ENCODE measurements around the gene NPAS1. TPM values are rescaled to one million over a fixed set of nuclear protein-coding genes. Genes with fewer than 3 reads are reported as not detected.
"Not testable (repeated sequence)": the region's sequence is repeated elsewhere in the genome, so short reads cannot be mapped to it uniquely, and the experiment has no call there.

Gene NPAS1
- total RNA-seq, 1 donor from 2014 or later, result 3.6 TPM

- Mint-ChIP-seq H3K27ac (ENCODE audit: unreplicated experiment) (no peak overlapping the region), H3K9me3 (ENCODE audit: unreplicated experiment) (peaks cover 3% of the 10 kb centered on the region), H3K4me3 (ENCODE audit: unreplicated experiment) (peak overlapping the region; percentile 15), H3K27me3 (ENCODE audit: low read depth, unreplicated experiment) (no peaks in the 10 kb centered on the region), H3K4me1 (ENCODE audit: low read depth, unreplicated experiment) (no peaks in the 10 kb centered on the region), H3K36me3 (ENCODE audit: low read depth, unreplicated experiment) (peaks cover 3% of the 10 kb centered on the region)
- Histone ChIP-seq H3K27me3 (ENCODE audit: insufficient read depth, low read length) (peaks cover 2% of the 10 kb centered on the region), H4K20me1 (ENCODE audit: insufficient read depth, low read length) (peaks cover 28% of the 10 kb centered on the region), H3K36me3 (ENCODE audit: insufficient read depth, low read length) (no peaks in the 10 kb centered on the region), H3K4me3 (ENCODE audit: insufficient read depth, low read depth, low read length) (no peak overlapping the region), H3K9ac (ENCODE audit: low read length) (no peak overlapping the region), H2AFZ (ENCODE audit: low read depth, low read length) (no peak overlapping the region), H3K27ac (ENCODE audit: low read depth, low read length) (no peak overlapping the region), H3K9me3 (ENCODE audit: insufficient read depth, low read depth, low read length) (no peaks in the 10 kb centered on the region), H3K79me2 (ENCODE audit: insufficient read depth, low read length) (no peaks in the 10 kb centered on the region), H3K4me2 (ENCODE audit: low read length) (no peak overlapping the region), H3K4me1 (ENCODE audit: insufficient read depth, low read length) (peaks cover 12% of the 10 kb centered on the region)
- FAIRE-seq (no peak), DNase-seq (ENCODE audit: low read depth) (no peak)
- TF ChIP-seq EZH2 (IDR thresholded peaks at IDR 0.05; ENCODE audit: insufficient read depth, low read length), result no peak
- TF ChIP-seq CTCF (IDR thresholded peaks at IDR 0.05; ENCODE audit: insufficient read depth, low read depth, low read length), result no peak
Observed at GRCh38 chr19:47006496-47006895, 13.1 kb upstream of the NPAS1 start.

DNA sequence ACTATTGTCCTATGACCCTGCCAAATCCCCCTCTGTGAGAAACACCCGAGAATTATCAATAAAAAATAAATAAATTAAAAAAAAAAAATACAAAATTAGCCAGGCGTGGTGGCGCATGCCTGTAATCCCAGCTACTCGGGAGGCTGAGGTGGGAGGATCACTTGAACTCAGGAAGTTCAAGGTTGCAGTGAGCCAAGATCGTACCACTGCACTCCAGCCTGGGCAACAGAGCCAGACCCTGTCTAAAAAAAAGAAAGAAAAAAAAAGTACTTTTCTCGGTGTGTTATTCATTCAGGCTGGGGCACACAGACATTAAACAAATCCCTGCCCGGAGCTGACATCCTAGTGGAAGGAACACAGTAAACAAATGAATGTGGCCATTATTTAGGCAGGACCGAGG is 9.1 kb upstream of the NPAS1 start:
- FAIRE-seq; H3K27ac ChIP-seq (ENCODE audit: low read depth, low read length); H3K27ac Mint-ChIP-seq (ENCODE audit: unreplicated experiment); H2AFZ ChIP-seq (ENCODE audit: low read depth, low read length); H3K36me3 ChIP-seq (ENCODE audit: insufficient read depth, low read length); H3K9me3 ChIP-seq (ENCODE audit: insufficient read depth, low read depth, low read length); H3K79me2 ChIP-seq (ENCODE audit: insufficient read depth, low read length); H3K9me3 Mint-ChIP-seq (ENCODE audit: unreplicated experiment); H3K27me3 Mint-ChIP-seq (ENCODE audit: low read depth, unreplicated experiment); H3K9ac ChIP-seq (ENCODE audit: low read length); H3K36me3 Mint-ChIP-seq (ENCODE audit: low read depth, unreplicated experiment); DNase-seq (ENCODE audit: low read depth); H3K4me1 ChIP-seq (ENCODE audit: insufficient read depth, low read length); H4K20me1 ChIP-seq (ENCODE audit: insufficient read depth, low read length); H3K4me1 Mint-ChIP-seq (ENCODE audit: low read depth, unreplicated experiment); H3K27me3 ChIP-seq (ENCODE audit: insufficient read depth, low read length); H3K4me3 ChIP-seq (ENCODE audit: insufficient read depth, low read depth, low read length); H3K4me3 Mint-ChIP-seq (ENCODE audit: unreplicated experiment); H3K4me2 ChIP-seq (ENCODE audit: low read length): not testable (repeated sequence)

DNA sequence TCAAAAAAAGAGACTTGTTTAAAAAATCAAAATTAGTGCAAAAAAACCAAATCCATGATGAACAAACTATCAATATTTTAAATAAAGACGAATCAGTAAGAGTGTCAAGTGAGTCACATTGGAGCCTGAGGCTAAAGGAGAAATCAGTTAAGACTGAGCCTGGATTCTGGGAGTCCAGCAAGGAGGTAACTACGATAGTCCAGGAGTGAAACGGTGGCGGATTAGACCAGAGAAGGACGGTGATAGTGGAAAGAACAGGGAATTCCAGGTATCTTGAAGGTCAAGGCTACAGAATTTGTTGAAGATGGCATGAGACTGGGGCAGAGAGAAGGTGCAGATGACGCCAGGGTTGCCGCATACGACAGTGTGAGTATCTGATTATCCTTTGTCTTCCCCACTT is 7.0 kb upstream of the NPAS1 start:
- peak overlapping the region; percentile 46 for H3K9ac ChIP-seq (ENCODE audit: low read length)
- no peak for FAIRE-seq

More for the DNA sequence above, 7.0 kb upstream of the NPAS1 start:
- TF ChIP-seq EZH2 (IDR thresholded peaks at IDR 0.05; ENCODE audit: insufficient read depth, low read length) (no peak), CTCF (IDR thresholded peaks at IDR 0.05; ENCODE audit: insufficient read depth, low read depth, low read length) (no peak)
- Mint-ChIP-seq H3K27ac (ENCODE audit: unreplicated experiment) (peak overlapping the region; percentile 31), H3K27me3 (ENCODE audit: low read depth, unreplicated experiment) (no peaks in the 10 kb centered on the region), H3K4me1 (ENCODE audit: low read depth, unreplicated experiment) (no peaks in the 10 kb centered on the region), H3K9me3 (ENCODE audit: unreplicated experiment) (peaks cover 3% of the 10 kb centered on the region), H3K4me3 (ENCODE audit: unreplicated experiment) (no peak overlapping the region), H3K36me3 (ENCODE audit: low read depth, unreplicated experiment) (peaks cover 3% of the 10 kb centered on the region)
- Histone ChIP-seq H2AFZ (ENCODE audit: low read depth, low read length) (no peak overlapping the region), H3K27me3 (ENCODE audit: insufficient read depth, low read length) (no peaks in the 10 kb centered on the region), H3K4me1 (ENCODE audit: insufficient read depth, low read length) (peaks cover 3% of the 10 kb centered on the region), H4K20me1 (ENCODE audit: insufficient read depth, low read length) (no peaks in the 10 kb centered on the region), H3K4me2 (ENCODE audit: low read length) (peak overlapping the region; percentile 56), H3K36me3 (ENCODE audit: insufficient read depth, low read length) (no peaks in the 10 kb centered on the region), H3K79me2 (ENCODE audit: insufficient read depth, low read length) (no peaks in the 10 kb centered on the region), H3K9me3 (ENCODE audit: insufficient read depth, low read depth, low read length) (no peaks in the 10 kb centered on the region), H3K27ac (ENCODE audit: low read depth, low read length) (no peak overlapping the region), H3K4me3 (ENCODE audit: insufficient read depth, low read depth, low read length) (no peak overlapping the region)
- no peak for DNase-seq (ENCODE audit: low read depth)

Data from astrocyte (in vitro differentiated cells and primary cell).